ENCODE results near the gene GINS3.
A peak's percentile ranks its signal among the peaks of the same experiment; 100 is the strongest.
"Not testable (repeated sequence)": the region's sequence is repeated elsewhere in the genome, so short reads cannot be mapped to it uniquely, and the experiment has no call there.

Gene GINS3

DNA sequence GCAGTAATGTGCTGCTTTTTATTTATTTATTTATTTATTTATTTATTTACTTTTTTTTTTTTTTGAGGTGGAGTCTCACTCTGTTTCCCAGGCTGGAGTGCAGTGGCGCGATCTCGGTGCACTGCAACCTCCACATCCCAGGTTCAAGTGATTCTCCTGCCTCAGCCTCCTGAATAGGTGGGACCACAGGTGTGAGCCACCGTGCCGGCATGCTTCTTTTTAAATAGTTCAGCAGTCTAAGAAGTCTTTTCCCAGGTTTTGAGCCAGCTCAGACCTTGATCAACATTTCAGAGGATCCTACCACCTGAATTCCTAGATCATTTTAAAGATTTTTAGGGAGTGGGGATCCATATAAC is 20.3 kb downstream of the GINS3 start:
- H3K4me1 ChIP-seq (ENCODE audit: control insufficient read depth, insufficient read depth, low read length); H3K36me3 ChIP-seq (ENCODE audit: control insufficient read depth in 2 of 2, insufficient read depth in 1 of 2, low read length in 2 of 2); CTCF ChIA-PET; H3K27ac ChIP-seq (ENCODE audit: extremely low read depth, low read depth, low read length); H3K4me3 ChIP-seq (ENCODE audit: low read depth, low read length); H3K9me3 ChIP-seq (ENCODE audit: control insufficient read depth, insufficient read depth, low read depth, low read length); POLR2A ChIA-PET: not testable (repeated sequence)
- TF ChIP-seq ZNF664 (tag by site-specific recombination; IDR thresholded peaks at IDR 0.05): 0 out of 2 replicates have a peak, but pooled peaks have one; percentile 69

DNA sequence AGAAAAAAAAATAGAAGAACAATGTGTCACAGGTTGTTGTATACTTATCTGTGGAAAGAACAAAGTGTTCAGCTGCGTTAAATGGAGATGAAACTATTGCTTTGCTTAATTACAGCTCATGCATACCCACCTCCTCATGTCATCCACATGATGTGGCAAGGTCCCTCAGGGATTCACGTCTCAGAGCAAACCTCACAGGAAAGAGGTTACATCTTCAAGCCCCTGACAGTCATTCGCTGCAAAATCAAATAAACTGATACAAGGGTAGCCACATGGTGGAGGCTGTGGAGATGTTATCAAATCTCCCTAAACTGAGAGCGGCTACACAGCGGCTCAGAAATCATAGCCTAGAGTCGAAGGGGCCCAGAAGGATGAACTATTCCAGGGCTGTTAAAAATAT is 21.1 kb downstream of the GINS3 start:
- ChIA-PET POLR2A (no interaction called here), CTCF (interaction anchor here (0.6 to 1.0 kb wide), 4 partner anchors 30 to 239 kb away, joined by 3 to 5 read pairs (median 4); no protein-coding TSS in a partner anchor)
- TF ChIP-seq SP7 (tag by site-specific recombination; IDR thresholded peaks at IDR 0.05) (0 out of 2 replicates have a peak, but pooled peaks have one; percentile 29), ZNF335 (tag by site-specific recombination; conservative IDR thresholded peaks at IDR 0.05) (no peak)
- no peak overlapping the region for H3K27ac ChIP-seq (ENCODE audit: extremely low read depth, low read depth, low read length)
- H3K4me1 ChIP-seq (ENCODE audit: control insufficient read depth, insufficient read depth, low read length): peaks cover 2% of the 10 kb centered on the region; the same call in 1 of the 2 replicates
- H3K4me3 ChIP-seq (ENCODE audit: low read depth, low read length): no peak overlapping the region
- no peaks in the 10 kb centered on the region for H3K36me3 ChIP-seq (ENCODE audit: control insufficient read depth in 2 of 2, insufficient read depth in 1 of 2, low read length in 2 of 2)
- no peaks in the 10 kb centered on the region for H3K9me3 ChIP-seq (ENCODE audit: control insufficient read depth, insufficient read depth, low read depth, low read length)

DNA sequence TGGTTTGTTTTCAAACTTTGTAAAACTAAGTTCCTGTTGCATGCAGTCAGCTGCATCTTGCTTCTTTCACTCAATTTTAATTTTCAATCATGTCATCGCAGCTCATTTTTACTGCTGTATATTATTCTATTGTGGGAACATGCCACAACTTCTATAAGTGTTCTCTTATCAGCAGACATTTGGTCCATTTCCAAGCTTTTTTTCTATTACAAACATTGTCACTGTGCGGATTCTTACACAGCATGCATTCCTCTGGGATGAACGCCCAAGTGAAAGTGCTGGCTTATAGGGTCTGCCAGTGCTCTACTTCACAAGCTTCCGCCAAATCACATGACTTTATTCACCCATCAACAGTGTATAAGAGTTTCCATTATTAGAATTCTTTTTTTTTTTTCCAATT is 22.7 kb downstream of the GINS3 start:
- POLR2A ChIA-PET: interaction anchor here (1.2 kb wide), 1 partner anchor 14 kb away, joined by 3 read pairs; no protein-coding TSS in a partner anchor
- H3K9me3 ChIP-seq (ENCODE audit: control insufficient read depth, insufficient read depth, low read depth, low read length): no peaks in the 10 kb centered on the region
- TF ChIP-seq ZNF274 (IDR thresholded peaks at IDR 0.05; ENCODE audit: low read length) (no peak), ZNF274 (tag by site-specific recombination; IDR thresholded peaks at IDR 0.05; ENCODE audit: borderline replicate concordance) (no peak), ZNF394 (tag by site-specific recombination; IDR thresholded peaks at IDR 0.05; ENCODE audit: borderline replicate concordance) (no peak), WT1 (tag by site-specific recombination; IDR thresholded peaks at IDR 0.05) (no peak), ZNF24 (tag by site-specific recombination; IDR thresholded peaks at IDR 0.05) (no peak), ZNF341 (tag by site-specific recombination; IDR thresholded peaks at IDR 0.05; ENCODE audit: low read depth) (no peak), ZBTB17 (tag by site-specific recombination; IDR thresholded peaks at IDR 0.05) (no peak), ZNF558 (tag by site-specific recombination; IDR thresholded peaks at IDR 0.05) (no peak), ZNF548 (tag by site-specific recombination; IDR thresholded peaks at IDR 0.05) (no peak), HOXD13 (CRISPR knock-in tag; IDR thresholded peaks at IDR 0.05; ENCODE audit: borderline replicate concordance) (no peak), ZNF133 (tag by site-specific recombination; IDR thresholded peaks at IDR 0.05) (no peak), OVOL3 (tag by site-specific recombination; IDR thresholded peaks at IDR 0.05) (no peak), GFI1B (tag by site-specific recombination; IDR thresholded peaks at IDR 0.05) (no peak), BCL11A (tag by site-specific recombination; IDR thresholded peaks at IDR 0.05; ENCODE audit: low read depth) (no peak), OSR2 (tag by site-specific recombination; IDR thresholded peaks at IDR 0.05) (no peak), ZNF211 (tag by site-specific recombination; IDR thresholded peaks at IDR 0.05; ENCODE audit: low read depth) (no peak)
- TF ChIP-seq, protein P1, sequence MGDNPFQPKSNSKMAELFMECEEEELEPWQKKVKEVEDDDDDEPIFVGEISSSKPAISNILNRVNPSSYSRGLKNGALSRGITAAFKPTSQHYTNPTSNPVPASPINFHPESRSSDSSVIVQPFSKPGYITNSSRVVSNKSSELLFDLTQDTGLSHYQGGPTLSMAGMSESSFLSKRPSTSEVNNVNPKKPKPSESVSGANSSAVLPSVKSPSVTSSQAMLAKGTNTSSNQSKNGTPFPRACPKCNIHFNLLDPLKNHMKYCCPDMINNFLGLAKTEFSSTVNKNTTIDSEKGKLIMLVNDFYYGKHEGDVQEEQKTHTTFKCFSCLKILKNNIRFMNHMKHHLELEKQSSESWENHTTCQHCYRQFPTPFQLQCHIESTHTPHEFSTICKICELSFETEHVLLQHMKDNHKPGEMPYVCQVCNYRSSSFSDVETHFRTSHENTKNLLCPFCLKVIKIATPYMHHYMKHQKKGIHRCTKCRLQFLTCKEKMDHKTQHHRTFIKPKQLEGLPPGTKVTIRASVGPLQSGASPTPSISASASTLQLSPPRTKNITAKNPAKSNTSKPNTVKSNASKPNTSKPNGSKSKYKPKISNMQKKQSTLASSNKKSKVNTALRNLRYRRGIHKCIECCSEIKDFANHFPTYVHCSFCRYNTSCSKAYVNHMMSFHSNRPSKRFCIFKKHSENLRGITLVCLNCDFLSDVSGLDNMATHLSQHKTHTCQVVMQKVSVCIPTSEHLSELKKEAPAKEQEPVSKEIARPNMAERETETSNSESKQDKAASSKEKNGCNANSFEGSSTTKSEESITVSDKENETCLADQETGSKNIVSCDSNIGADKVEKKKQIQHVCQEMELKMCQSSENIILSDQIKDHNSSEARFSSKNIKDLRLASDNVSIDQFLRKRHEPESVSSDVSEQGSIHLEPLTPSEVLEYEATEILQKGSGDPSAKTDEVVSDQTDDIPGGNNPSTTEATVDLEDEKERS (tag by site-specific recombination; IDR thresholded peaks at IDR 0.05): no peak
- TF ChIP-seq, protein P2, sequence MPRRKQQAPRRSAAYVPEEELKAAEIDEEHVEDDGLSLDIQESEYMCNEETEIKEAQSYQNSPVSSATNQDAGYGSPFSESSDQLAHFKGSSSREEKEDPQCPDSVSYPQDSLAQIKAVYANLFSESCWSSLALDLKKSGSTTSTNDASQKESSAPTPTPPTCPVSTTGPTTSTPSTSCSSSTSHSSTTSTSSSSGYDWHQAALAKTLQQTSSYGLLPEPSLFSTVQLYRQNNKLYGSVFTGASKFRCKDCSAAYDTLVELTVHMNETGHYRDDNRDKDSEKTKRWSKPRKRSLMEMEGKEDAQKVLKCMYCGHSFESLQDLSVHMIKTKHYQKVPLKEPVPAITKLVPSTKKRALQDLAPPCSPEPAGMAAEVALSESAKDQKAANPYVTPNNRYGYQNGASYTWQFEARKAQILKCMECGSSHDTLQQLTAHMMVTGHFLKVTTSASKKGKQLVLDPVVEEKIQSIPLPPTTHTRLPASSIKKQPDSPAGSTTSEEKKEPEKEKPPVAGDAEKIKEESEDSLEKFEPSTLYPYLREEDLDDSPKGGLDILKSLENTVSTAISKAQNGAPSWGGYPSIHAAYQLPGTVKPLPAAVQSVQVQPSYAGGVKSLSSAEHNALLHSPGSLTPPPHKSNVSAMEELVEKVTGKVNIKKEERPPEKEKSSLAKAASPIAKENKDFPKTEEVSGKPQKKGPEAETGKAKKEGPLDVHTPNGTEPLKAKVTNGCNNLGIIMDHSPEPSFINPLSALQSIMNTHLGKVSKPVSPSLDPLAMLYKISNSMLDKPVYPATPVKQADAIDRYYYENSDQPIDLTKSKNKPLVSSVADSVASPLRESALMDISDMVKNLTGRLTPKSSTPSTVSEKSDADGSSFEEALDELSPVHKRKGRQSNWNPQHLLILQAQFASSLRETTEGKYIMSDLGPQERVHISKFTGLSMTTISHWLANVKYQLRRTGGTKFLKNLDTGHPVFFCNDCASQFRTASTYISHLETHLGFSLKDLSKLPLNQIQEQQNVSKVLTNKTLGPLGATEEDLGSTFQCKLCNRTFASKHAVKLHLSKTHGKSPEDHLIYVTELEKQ (tag by site-specific recombination; IDR thresholded peaks at IDR 0.05; ENCODE audit: borderline replicate concordance): no peak
- TF ChIP-seq, protein P3, sequence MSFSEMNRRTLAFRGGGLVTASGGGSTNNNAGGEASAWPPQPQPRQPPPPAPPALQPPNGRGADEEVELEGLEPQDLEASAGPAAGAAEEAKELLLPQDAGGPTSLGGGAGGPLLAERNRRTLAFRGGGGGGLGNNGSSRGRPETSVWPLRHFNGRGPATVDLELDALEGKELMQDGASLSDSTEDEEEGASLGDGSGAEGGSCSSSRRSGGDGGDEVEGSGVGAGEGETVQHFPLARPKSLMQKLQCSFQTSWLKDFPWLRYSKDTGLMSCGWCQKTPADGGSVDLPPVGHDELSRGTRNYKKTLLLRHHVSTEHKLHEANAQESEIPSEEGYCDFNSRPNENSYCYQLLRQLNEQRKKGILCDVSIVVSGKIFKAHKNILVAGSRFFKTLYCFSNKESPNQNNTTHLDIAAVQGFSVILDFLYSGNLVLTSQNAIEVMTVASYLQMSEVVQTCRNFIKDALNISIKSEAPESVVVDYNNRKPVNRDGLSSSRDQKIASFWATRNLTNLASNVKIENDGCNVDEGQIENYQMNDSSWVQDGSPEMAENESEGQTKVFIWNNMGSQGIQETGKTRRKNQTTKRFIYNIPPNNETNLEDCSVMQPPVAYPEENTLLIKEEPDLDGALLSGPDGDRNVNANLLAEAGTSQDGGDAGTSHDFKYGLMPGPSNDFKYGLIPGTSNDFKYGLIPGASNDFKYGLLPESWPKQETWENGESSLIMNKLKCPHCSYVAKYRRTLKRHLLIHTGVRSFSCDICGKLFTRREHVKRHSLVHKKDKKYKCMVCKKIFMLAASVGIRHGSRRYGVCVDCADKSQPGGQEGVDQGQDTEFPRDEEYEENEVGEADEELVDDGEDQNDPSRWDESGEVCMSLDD (tag by site-specific recombination; IDR thresholded peaks at IDR 0.05): no peak

More for the DNA sequence above, 22.7 kb downstream of the GINS3 start:
- Histone ChIP-seq H3K4me1 (ENCODE audit: control insufficient read depth, insufficient read depth, low read length) (peaks cover 2% of the 10 kb centered on the region; the same call in 1 of the 2 replicates), H3K4me3 (ENCODE audit: low read depth, low read length) (no peak overlapping the region), H3K36me3 (ENCODE audit: control insufficient read depth in 2 of 2, insufficient read depth in 1 of 2, low read length in 2 of 2) (no peaks in the 10 kb centered on the region), H3K27ac (ENCODE audit: extremely low read depth, low read depth, low read length) (no peak overlapping the region)
- CTCF ChIA-PET: interaction anchor here (1.5 kb wide), 1 partner anchor 78 kb away, joined by 4 read pairs; no protein-coding TSS in a partner anchor

All from HEK293 (cell line).